Measurements from ENCODE around the gene APBA1. TPM values are rescaled to one million over a fixed set of nuclear protein-coding genes. Genes with fewer than 3 reads are reported as not detected.

Gene APBA1
- total and polyA plus RNA-seq, 2 of the 4 experiments (the other 2 are of a cell fraction) = 3.8 to 5.1 TPM

DNA sequence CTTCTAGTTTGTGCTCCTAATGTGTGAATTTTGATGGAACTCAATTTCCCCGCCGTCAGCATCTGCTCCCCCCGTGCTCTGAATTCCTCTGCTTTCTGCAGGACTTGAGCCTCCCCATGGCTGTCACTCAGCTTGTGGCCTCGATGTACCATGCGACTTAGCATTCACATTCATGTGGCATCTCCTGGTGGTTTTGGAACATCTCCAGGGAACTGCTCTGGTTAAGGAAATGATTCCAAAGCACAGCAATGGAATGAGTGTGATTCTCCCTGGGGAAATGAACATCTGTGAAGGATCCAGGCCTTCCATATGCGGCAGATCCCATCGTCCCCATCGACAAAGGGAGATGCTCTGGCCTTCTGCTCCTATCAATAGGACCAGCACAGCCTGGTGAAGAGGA lies 228.2 kb downstream of the APBA1 start:
- Histone ChIP-seq H2BK15ac (ENCODE audit: low read depth, low read length) (no peak overlapping the region), H3K18ac (ENCODE audit: low read depth, low read length) (no peak overlapping the region), H3K27ac (ENCODE audit: insufficient read depth, low read length) (no peak overlapping the region), H3K9me3 (ENCODE audit: control insufficient read depth, insufficient read depth, low read length) (no peaks in the 10 kb centered on the region), H3K9ac (ENCODE audit: low read depth, low read length) (no peak overlapping the region), H2AK9ac (replicated peaks; ENCODE audit: low read depth, low read length, poor library complexity) (no peak overlapping the region), H3K36me3 (ENCODE audit: control insufficient read depth, insufficient read depth, low read length) (no peaks in the 10 kb centered on the region; the same call in none of the 2 replicates), H3K4me3 (ENCODE audit: insufficient read depth, low read depth, low read length) (no peak overlapping the region), H2AFZ (replicated peaks; ENCODE audit: low read length, poor library complexity) (peak overlapping the region; percentile 4), H3K9me1 (ENCODE audit: insufficient read depth, low read length) (peaks cover 7% of the 10 kb centered on the region; the same call in 1 of the 2 replicates), H3K27me3 (ENCODE audit: control insufficient read depth, insufficient read depth, low read length) (no peaks in the 10 kb centered on the region), H3K4ac (ENCODE audit: low read depth, low read length) (no peak overlapping the region), H3K14ac (replicated peaks; ENCODE audit: low read depth, low read length) (no peak overlapping the region), H3K23ac (ENCODE audit: low read depth, low read length) (no peak overlapping the region), H3K79me1 (ENCODE audit: low read depth in 1 of 2, low read length in 2 of 2) (no peaks in the 10 kb centered on the region), H2BK20ac (ENCODE audit: low read depth, low read length) (no peak overlapping the region), H4K91ac (ENCODE audit: insufficient read depth, low read depth, low read length) (no peak overlapping the region), H4K20me1 (ENCODE audit: insufficient read depth, low read length) (no peaks in the 10 kb centered on the region), H2BK5ac (ENCODE audit: low read depth, low read length, poor library complexity, severe bottlenecking) (no peak overlapping the region), H2AK5ac (ENCODE audit: low read depth, low read length) (no peak overlapping the region), H2BK120ac (ENCODE audit: low read depth, low read length) (no peak overlapping the region), H4K5ac (ENCODE audit: low read depth, low read length) (no peak overlapping the region), H3K4me2 (ENCODE audit: low read depth, low read length) (no peak overlapping the region), H3K4me1 (ENCODE audit: control insufficient read depth, insufficient read depth, low read length) (no peaks in the 10 kb centered on the region), H3K56ac (ENCODE audit: extremely low read depth, insufficient read depth, low read length) (no peak overlapping the region), H4K8ac (ENCODE audit: low read depth in 2 of 2, low read length in 2 of 2) (no peak overlapping the region)
- no TSS peak for BruUV-seq (replicated peaks)
- dilution Hi-C loops (cut with HindIII; ENCODE audit: low sequenced_read_pairs, unreplicated experiment) (no loop called here), intact Hi-C loops (cut with micrococcal nuclease) (no loop called here), in situ Hi-C loops (cut with MboI; ENCODE audit: low sequenced_read_pairs) (no loop called here)
- 27% methylated on average over 2 of the region's 8 CpGs; no CpG with 5 or more reads in 1 of the 2 experiments for whole genome bisulfite sequencing, 2 experiments (ENCODE audit: extremely low coverage in 2 of 2, insufficient read length in 1 of 2)
- TF ChIP-seq SMC3 (IDR thresholded peaks at IDR 0.05; ENCODE audit: low read depth, low read length) = no peak
- TF ChIP-seq MXI1 (IDR thresholded peaks at IDR 0.05; ENCODE audit: borderline replicate concordance, low read depth, low read length) = no peak
- TF ChIP-seq CEBPB (IDR thresholded peaks at IDR 0.05; ENCODE audit: low read depth, low read length) = no peak
- TF ChIP-seq RAD21 (IDR thresholded peaks at IDR 0.05; ENCODE audit: low read length) = no peak
- TF ChIP-seq FOS (IDR thresholded peaks at IDR 0.05; ENCODE audit: low read depth, low read length) = no peak
- TF ChIP-seq RFX5 (IDR thresholded peaks at IDR 0.05; ENCODE audit: low read depth, low read length) = no peak
- TF ChIP-seq, protein P1, sequence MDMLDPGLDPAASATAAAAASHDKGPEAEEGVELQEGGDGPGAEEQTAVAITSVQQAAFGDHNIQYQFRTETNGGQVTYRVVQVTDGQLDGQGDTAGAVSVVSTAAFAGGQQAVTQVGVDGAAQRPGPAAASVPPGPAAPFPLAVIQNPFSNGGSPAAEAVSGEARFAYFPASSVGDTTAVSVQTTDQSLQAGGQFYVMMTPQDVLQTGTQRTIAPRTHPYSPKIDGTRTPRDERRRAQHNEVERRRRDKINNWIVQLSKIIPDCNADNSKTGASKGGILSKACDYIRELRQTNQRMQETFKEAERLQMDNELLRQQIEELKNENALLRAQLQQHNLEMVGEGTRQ (IDR thresholded peaks at IDR 0.05; ENCODE audit: low read depth, low read length) = no peak
- DNase-seq (peak; percentile 79), ATAC-seq (ENCODE audit: low read depth) (no peak; the same call in 1 of the 2 replicates)
- ChIA-PET CTCF (interaction anchor here (0.7 kb wide), 1 partner anchor 22 kb away, joined by 5 read pairs; no protein-coding TSS in a partner anchor), POLR2A (ENCODE audit: unreplicated experiment) (no interaction called here)

Measured in IMR-90 (cell line).